Transverse colon (tissue), 4 donors: Measurements from ENCODE around the gene PGM1. TPM values are rescaled to one million over a fixed set of nuclear protein-coding genes. Genes with fewer than 3 reads are reported as not detected.

Source experiments
- DNase-seq: peaks from one replicate; pipeline ENCODE4 v3.0.0-alpha.2; 2019
- H3K27ac ChIP-seq, 4 donors: fragments of 200-600 bp; sonication (generic); 2 replicates each; pipeline ENCODE4 v1.5.1; 2016 to 2018; ENCODE audit warnings: inconsistent platforms in 4 of 4
- H3K27me3 ChIP-seq: fragments of 200-600 bp; sonication (generic); 2 replicates; pipeline ENCODE4 v1.5.1; 2017; ENCODE audit warnings: inconsistent platforms
- H3K36me3 ChIP-seq, 4 donors: fragments of 200-600 bp; sonication (generic); 2 replicates each; pipeline ENCODE4 v1.5.1; 2017 to 2019; ENCODE audit warnings: inconsistent platforms in 4 of 4
- H3K4me1 ChIP-seq, 4 donors: fragments of 200-600 bp; sonication (generic); 2 replicates each; pipeline ENCODE4 v1.5.1; 2017 to 2020; ENCODE audit warnings: inconsistent platforms in 4 of 4
- H3K4me3 ChIP-seq, 4 donors: fragments of 200-600 bp; sonication (generic); 1 replicate in 1 of 4; 2 replicates in 3 of 4; pipeline versions ENCODE4 v1.5.1 to v1.6.1; 2017 to 2019; ENCODE audit warnings: inconsistent platforms in 4 of 4
- H3K9me3 ChIP-seq, 2 donors: fragments of 200-600 bp; sonication (generic); 2 replicates each; pipeline ENCODE4 v1.5.1; 2017 to 2019; ENCODE audit warnings: inconsistent platforms in 2 of 2
- EP300 ChIP-seq: sonication (generic); formaldehyde crosslinking; IDR thresholded peaks from one replicate; pipeline ENCODE4 v1.6.1; 2017; ENCODE audit warnings: antibody characterized with exemption, low read depth
- POLR2A ChIP-seq: fragments of 450-650 bp; IDR thresholded peaks from one replicate; pipeline ENCODE4 v1.6.1; 2016; ENCODE audit warnings: antibody characterized with exemption, mild to moderate bottlenecking, moderate library complexity
- POLR2AphosphoS5 ChIP-seq, 3 donors: sonication (generic); formaldehyde crosslinking; IDR thresholded peaks; one replicate each; pipeline ENCODE4 v1.6.1; 2016; ENCODE audit warnings: antibody characterized with exemption in 3 of 3
- WGBS, 2 donors: methylation state at CpG; one replicate each; pipeline ENCODE4 v1.1.5; 2018; ENCODE audit warnings: low coverage in 1 of 2; 5-methylcytosine and 5-hydroxymethylcytosine counted together
- in situ Hi-C, 4 donors: fragments of 200-750 bp; cut with MboI; loops; one replicate each; pipeline versions ENCODE4 v1.15.0 to v1.15.1; 2017; ENCODE audit warnings: low sequenced_read_pairs in 3 of 4, low pct_ligation_motif_present in 1 of 4, low pct_unique_long_range_greater_than_20kb in 1 of 4
- intact Hi-C: fragments of 100-400 bp; cut with DNase I; formaldehyde crosslinking; loops from one replicate; pipeline ENCODE4 v1.15.1; 2023; ENCODE audit warnings: low total_unique reads
- small RNA-seq, 4 donors: library from RNA; depleted of rRNA; stranded (forward); fragments of <200 nt; gene quantifications; one replicate each; pipeline ENCODE3, GENCODE V24; 2016
- total RNA-seq, 4 donors: library from RNA; depleted of rRNA; stranded (reverse); fragments of >200 nt; gene quantifications; one replicate each; pipeline ENCODE4 v1.1.0, GENCODE V29; 2016
- TF ChIP-seq, protein P1 (sequence below), 5 experiments: fragments of 200-600 bp in 3 of 5; fragments of 450-650 bp in 2 of 5; sonication (generic) in 3 of 5; IDR thresholded peaks; 1 replicate in 2 of 5; 2 replicates in 3 of 5; pipeline ENCODE4 v1.5.1; 2016 to 2017; ENCODE audit warnings: antibody characterized with exemption in 5 of 5, inconsistent platforms in 3 of 5, mild to moderate bottlenecking in 2 of 5, moderate library complexity in 1 of 5

The PGM1 gene
- total RNA-seq, 4 donors from 2014 or later, result 45.0 to 144 (median 103) TPM

- 59% methylated on average over 3 of the region's 3 CpGs; no CpG with 5 or more reads in 1 of the 2 donors for WGBS, 2 donors
- DNase-seq, result no peak
- no peak for TF ChIP-seq POLR2AphosphoS5 (IDR thresholded peaks at IDR 0.05)
- no peak for TF ChIP-seq POLR2A
- TF ChIP-seq, protein P1, sequence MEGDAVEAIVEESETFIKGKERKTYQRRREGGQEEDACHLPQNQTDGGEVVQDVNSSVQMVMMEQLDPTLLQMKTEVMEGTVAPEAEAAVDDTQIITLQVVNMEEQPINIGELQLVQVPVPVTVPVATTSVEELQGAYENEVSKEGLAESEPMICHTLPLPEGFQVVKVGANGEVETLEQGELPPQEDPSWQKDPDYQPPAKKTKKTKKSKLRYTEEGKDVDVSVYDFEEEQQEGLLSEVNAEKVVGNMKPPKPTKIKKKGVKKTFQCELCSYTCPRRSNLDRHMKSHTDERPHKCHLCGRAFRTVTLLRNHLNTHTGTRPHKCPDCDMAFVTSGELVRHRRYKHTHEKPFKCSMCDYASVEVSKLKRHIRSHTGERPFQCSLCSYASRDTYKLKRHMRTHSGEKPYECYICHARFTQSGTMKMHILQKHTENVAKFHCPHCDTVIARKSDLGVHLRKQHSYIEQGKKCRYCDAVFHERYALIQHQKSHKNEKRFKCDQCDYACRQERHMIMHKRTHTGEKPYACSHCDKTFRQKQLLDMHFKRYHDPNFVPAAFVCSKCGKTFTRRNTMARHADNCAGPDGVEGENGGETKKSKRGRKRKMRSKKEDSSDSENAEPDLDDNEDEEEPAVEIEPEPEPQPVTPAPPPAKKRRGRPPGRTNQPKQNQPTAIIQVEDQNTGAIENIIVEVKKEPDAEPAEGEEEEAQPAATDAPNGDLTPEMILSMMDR (IDR thresholded peaks at IDR 0.05), result no peak
- no peak for TF ChIP-seq EP300
- in situ Hi-C loops, result no loop called here
- Histone ChIP-seq H3K4me3 (no peak overlapping the region), H3K27ac (peak overlapping the region in 1 of 4 donors; percentile 57), H3K36me3 (no peaks in the 10 kb centered on the region), H3K4me1 (peaks cover 2 to 29% (median 15%) of the 10 kb centered on the region in 4 donors), H3K9me3 (no peaks in the 10 kb centered on the region), H3K27me3 (no peaks in the 10 kb centered on the region)
- intact Hi-C loops, result no loop called here
These were observed 111.2 kb downstream of the PGM1 start for GRCh38 chr1:63704443-63704842.

DNA sequence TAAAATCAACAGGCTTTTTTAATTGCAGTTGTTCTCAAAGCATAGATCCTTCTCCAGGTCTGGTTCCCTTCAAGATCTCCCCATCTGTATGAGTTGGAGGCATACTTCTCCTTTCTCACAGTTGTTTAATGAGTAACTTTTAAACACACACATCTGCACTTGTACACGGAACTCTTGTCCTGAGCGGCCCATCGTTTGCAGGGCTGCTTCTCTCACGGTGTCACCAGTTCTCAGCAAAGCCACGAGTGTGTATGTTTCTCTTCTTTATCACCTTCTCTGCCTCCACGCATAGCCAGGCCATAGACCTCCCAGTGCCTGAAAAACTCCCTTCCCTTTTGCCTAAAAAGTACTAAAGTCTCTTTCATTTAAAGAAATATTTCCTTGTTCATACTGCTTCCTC lies 111.9 kb downstream of the PGM1 start:
- WGBS, 2 donors, result 20 to 22% methylated on average over 3 to 6 of the region's 6 CpGs
- peak overlapping the region in 3 of 4 donors; percentile 28 to 57 (median 41) for H3K27ac ChIP-seq
- in situ Hi-C loops (no loop called here), intact Hi-C loops (no loop called here)
- no peaks in the 10 kb centered on the region for H3K27me3 ChIP-seq
- H3K36me3 ChIP-seq, result no peaks in the 10 kb centered on the region
- peaks cover 2 to 29% (median 15%) of the 10 kb centered on the region in 4 donors for H3K4me1 ChIP-seq
- no peaks in the 10 kb centered on the region for H3K9me3 ChIP-seq
- no peak overlapping the region for H3K4me3 ChIP-seq
- TF ChIP-seq POLR2AphosphoS5 (IDR thresholded peaks at IDR 0.05) (no peak), POLR2A (no peak), EP300 (no peak)
- TF ChIP-seq, protein P1 (IDR thresholded peaks at IDR 0.05), result no peak
- peak; percentile 30 for DNase-seq

GRCh38 chr1:63709267-63709828 lies 116.1 kb downstream of the PGM1 start:
- Histone ChIP-seq H3K36me3 (no peaks in the 10 kb centered on the region), H3K27ac (no peak overlapping the region), H3K4me1 (peaks cover 2 to 11% (median 10%) of the 10 kb centered on the region in 4 donors), H3K9me3 (no peaks in the 10 kb centered on the region), H3K27me3 (no peaks in the 10 kb centered on the region), H3K4me3 (no peak overlapping the region)
- TF ChIP-seq, protein P1 (IDR thresholded peaks at IDR 0.05), result no peak
- no peak for TF ChIP-seq EP300
- no peak for TF ChIP-seq POLR2A
- TF ChIP-seq POLR2AphosphoS5 (IDR thresholded peaks at IDR 0.05), result no peak
- in situ Hi-C loops (no loop called here), intact Hi-C loops (no loop called here)
- DNase-seq, result no peak
- 87 to 93% methylated on average over 3 to 9 of the region's 9 CpGs for WGBS, 2 donors

Small RNAs within 50 kb of the gene (small RNA-seq; reads per million reads assigned to genes)
- gene RF02105 (0 reads per million in 4 donors), gene RF02106 (0 reads per million in 4 donors), gene RF02107 (0 reads per million in 4 donors), gene RF02108 (0 reads per million in 4 donors), gene RF02109 (0 reads per million in 4 donors), gene RF02110 (0 reads per million in 4 donors)

Other genes starting within 250 kb of the PGM1 start
- gene ALG6, start 225.8 kb upstream of the PGM1 start, total RNA-seq, result 10 to 100 TPM in 2 of 4 donors, 1 to 10 TPM in 1, under 1 TPM in 1; 0.60 to 20.0 (median 9.3) TPM
- 10 to 100 TPM in 2 of 4 donors, 1 to 10 TPM in 1, under 1 TPM in 1; 0.80 to 12.2 (median 7.1) TPM for gene ITGB3BP, start 70.2 kb upstream of the PGM1 start, total RNA-seq
- gene EFCAB7, start 69.9 kb upstream of the PGM1 start, total RNA-seq, result 1 to 10 TPM in 3 of 4 donors, not detected in 1; 3.8 to 6.4 (median 4.2) TPM
- gene ROR1, start 180.6 kb downstream of the PGM1 start, total RNA-seq, result 1 to 10 TPM; 3.0 to 6.7 (median 4.6) TPM